RWPE2 (cell line): Measurements from ENCODE around the gene MPPED2.
"Not testable (repeated sequence)": the region's sequence is repeated elsewhere in the genome, so short reads cannot be mapped to it uniquely, and the experiment has no call there.

Experiments
- ATAC-seq: fragments of 200-7000 bp; cut with Tn5 transposase; 3 replicates; pipeline ENCODE4 v1.9.1; 2021; ENCODE audit warnings: low read depth
- DNase-seq: peaks from one replicate; pipeline ENCODE4 v3.0.0-alpha.2; 2020; ENCODE audit warnings: low spot score
- H3K27ac ChIP-seq: fragments of 450-650 bp; 2 replicates; pipeline ENCODE4 v1.5.1; 2017; ENCODE audit warnings: mild to moderate bottlenecking; ENCODE audit not compliant: poor library complexity, severe bottlenecking
- H3K27me3 ChIP-seq: fragments of 250-450 bp; sonication (Bioruptor Pico); 2 replicates; pipeline ENCODE4 v1.5.1; 2021; ENCODE audit warnings: mild to moderate bottlenecking, moderate library complexity; ENCODE audit not compliant: insufficient read depth, poor library complexity, severe bottlenecking
- H3K36me3 ChIP-seq: fragments of 250-450 bp; sonication (Bioruptor Pico); 2 replicates; pipeline ENCODE4 v1.5.1; 2020; ENCODE audit warnings: low read depth, mild to moderate bottlenecking, moderate library complexity
- H3K4me1 ChIP-seq: fragments of 250-450 bp; sonication (Bioruptor Pico); 2 replicates; pipeline ENCODE4 v1.5.1; 2021; ENCODE audit warnings: mild to moderate bottlenecking, moderate library complexity; ENCODE audit not compliant: insufficient read depth, poor library complexity, severe bottlenecking
- H3K4me3 ChIP-seq: fragments of 250-450 bp; sonication (Bioruptor Pico); 2 replicates; pipeline ENCODE4 v1.5.1; 2021; ENCODE audit warnings: mild to moderate bottlenecking, moderate library complexity; ENCODE audit not compliant: severe bottlenecking
- H3K9me3 ChIP-seq: fragments of 250-450 bp; sonication (Bioruptor Pico); 2 replicates; pipeline ENCODE4 v1.5.1; 2021; ENCODE audit warnings: mild to moderate bottlenecking, moderate library complexity; ENCODE audit not compliant: severe bottlenecking
- CTCF ChIP-seq: fragments of 450-650 bp; IDR thresholded peaks from one replicate; pipeline ENCODE4 v1.5.1; 2017; ENCODE audit warnings: mild to moderate bottlenecking, moderate library complexity; ENCODE audit not compliant: poor library complexity, severe bottlenecking

The MPPED2 gene

DNA sequence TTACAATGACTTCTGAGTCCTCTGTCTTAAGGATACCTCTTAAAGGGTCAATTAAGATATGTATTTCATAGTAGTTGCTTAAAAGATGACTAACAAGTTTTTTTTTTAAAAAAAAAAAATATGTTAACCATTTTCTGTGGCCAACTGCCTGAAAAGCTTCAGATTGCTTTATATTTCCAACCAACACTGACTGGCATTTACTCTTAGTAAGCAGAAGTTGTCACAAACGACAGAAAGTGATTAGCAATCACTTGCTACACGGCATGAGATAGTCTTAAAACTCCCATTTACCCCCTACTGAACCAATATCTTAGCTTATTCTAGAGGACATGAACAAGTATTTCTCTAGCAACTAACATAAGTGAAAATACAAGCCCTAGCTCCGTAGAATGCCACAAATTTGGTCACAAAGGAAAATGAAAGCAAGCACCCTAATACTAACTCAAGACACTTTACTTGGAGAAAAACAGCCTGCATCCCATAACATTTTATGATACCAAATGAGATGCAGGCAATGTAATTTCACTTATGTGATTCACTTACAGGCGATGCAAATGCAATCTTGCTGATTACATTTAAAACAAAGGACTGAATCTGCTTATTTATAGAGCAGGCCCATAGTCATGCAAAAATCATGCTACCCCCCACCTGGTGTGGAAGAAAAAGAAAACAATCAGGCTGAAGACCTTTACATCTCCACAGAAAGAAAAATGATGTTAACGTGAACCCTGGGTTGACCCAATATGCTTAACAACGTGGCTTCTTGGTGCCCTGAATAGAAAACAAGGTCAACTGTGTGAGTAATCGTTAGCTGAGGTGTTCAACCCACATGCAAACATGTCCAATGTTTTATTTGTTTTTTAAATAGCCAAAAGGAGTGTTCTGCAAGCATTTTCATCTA lies 25.7 kb downstream of the MPPED2 start:
- DNase-seq = no peak
- H3K36me3 ChIP-seq = no peaks in the 10 kb centered on the region
- H3K9me3 ChIP-seq = no peaks in the 10 kb centered on the region
- no peak for ATAC-seq
- H3K27me3 ChIP-seq = no peaks in the 10 kb centered on the region
- H3K4me3 ChIP-seq = no peak overlapping the region
- H3K4me1 ChIP-seq = no peaks in the 10 kb centered on the region
- H3K27ac ChIP-seq = no peak overlapping the region
- TF ChIP-seq CTCF = no peak

DNA sequence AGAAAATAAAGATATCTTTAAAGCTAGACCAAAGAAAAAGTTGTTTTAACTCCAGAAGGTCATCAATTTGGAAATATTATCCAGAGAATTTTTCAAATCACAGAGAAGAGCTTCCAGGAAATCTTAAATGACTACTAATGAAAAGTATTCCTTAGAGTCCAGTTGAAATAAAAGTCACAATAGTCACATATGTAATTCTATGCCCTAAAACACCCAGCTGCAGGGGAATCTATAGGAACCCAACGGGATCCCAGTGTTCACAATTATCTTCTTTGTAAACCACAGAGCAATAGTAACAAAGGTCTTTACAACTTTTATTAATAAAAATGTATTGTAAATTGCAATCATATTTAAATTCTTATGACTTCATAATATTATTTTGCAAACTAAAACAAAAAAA lies 27.1 kb downstream of the MPPED2 start:
- Histone ChIP-seq H3K4me3 (no peak overlapping the region), H3K36me3 (no peaks in the 10 kb centered on the region), H3K9me3 (no peaks in the 10 kb centered on the region), H3K4me1 (no peaks in the 10 kb centered on the region), H3K27me3 (no peaks in the 10 kb centered on the region), H3K27ac (no peak overlapping the region)
- DNase-seq (no peak), ATAC-seq (no peak)
- no peak for TF ChIP-seq CTCF

DNA sequence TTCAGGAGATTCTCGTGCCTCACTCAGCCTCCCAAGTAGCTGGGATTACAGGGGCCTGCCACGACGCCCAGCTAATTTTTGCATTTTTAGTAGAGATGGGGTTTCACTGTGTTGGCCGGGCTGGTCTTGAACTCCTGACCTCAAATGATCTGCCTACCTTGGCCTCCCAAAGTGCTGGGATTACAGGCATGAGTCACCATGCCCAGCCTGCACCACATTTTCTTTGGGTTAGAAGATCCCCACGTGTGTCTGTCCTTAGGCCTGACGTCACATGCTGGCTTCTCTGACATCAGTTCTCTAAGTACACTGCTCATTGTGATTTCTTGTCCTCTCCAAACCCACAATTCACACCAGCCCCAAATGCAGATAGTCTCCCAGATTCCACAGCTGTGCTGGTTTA lies 31.6 kb downstream of the MPPED2 start:
- DNase-seq, H3K4me1 ChIP-seq: not testable (repeated sequence)

DNA sequence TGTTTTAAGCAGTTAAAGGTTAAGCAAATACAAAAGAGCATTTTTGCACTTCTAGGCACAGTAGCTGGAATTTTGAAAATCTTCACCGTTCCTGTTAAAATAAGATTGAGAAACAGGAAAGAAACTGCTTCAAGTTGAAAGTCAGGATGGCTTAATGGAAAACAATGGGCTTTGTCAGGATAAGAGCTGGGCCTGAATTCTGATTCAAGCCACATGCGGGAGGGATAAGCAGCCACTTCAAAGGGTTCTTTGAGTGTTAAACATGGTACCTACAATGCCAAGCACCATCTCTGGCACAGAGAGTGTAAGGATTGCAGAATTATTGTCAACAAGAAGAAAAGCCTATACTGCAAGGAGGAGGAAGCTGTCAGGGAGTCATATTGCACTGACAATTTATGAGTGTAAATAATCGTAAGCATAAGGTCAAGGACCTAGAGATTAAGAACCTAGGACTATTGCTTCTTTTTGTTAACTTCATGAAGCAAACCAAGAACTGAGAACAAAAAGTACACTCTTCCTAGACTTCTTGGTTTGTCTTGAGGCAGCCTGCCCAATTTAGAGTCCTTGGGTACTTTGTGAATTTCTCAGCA lies 32.5 kb downstream of the MPPED2 start:
- H3K4me1 ChIP-seq = no peaks in the 10 kb centered on the region

More for the DNA sequence above, 31.6 kb downstream of the MPPED2 start:
- H3K9me3 ChIP-seq, H3K27ac ChIP-seq, H3K4me3 ChIP-seq, ATAC-seq, H3K36me3 ChIP-seq, H3K27me3 ChIP-seq: not testable (repeated sequence)

GRCh38 chr11:30552839-30553238 lies 33.3 kb downstream of the MPPED2 start:
- Histone ChIP-seq H3K27ac (no peak overlapping the region), H3K4me1 (no peaks in the 10 kb centered on the region), H3K9me3 (no peaks in the 10 kb centered on the region), H3K36me3 (no peaks in the 10 kb centered on the region), H3K27me3 (no peaks in the 10 kb centered on the region), H3K4me3 (no peak overlapping the region)
- no peak for TF ChIP-seq CTCF
- DNase-seq (no peak), ATAC-seq (no peak)

More for the DNA sequence above, 32.5 kb downstream of the MPPED2 start:
- Histone ChIP-seq H3K9me3 (no peaks in the 10 kb centered on the region), H3K4me3 (no peak overlapping the region), H3K27me3 (no peaks in the 10 kb centered on the region), H3K36me3 (no peaks in the 10 kb centered on the region), H3K27ac (no peak overlapping the region)
- ATAC-seq = no peak
- no peak for TF ChIP-seq CTCF
- no peak for DNase-seq
